Superior temporal gyrus (tissue), 1 donor: Measurements from ENCODE around the gene SLC17A7.
A peak's percentile ranks its signal among the peaks of the same experiment; 100 is the strongest.
"Not testable (repeated sequence)": the region's sequence is repeated elsewhere in the genome, so short reads cannot be mapped to it uniquely, and the experiment has no call there.

Experiments
- DNase-seq: peaks from one replicate; pipeline ENCODE4 v3.0.0-alpha.2; 2016; ENCODE audit errors: extremely low spot score

SLC17A7 gene

DNA sequence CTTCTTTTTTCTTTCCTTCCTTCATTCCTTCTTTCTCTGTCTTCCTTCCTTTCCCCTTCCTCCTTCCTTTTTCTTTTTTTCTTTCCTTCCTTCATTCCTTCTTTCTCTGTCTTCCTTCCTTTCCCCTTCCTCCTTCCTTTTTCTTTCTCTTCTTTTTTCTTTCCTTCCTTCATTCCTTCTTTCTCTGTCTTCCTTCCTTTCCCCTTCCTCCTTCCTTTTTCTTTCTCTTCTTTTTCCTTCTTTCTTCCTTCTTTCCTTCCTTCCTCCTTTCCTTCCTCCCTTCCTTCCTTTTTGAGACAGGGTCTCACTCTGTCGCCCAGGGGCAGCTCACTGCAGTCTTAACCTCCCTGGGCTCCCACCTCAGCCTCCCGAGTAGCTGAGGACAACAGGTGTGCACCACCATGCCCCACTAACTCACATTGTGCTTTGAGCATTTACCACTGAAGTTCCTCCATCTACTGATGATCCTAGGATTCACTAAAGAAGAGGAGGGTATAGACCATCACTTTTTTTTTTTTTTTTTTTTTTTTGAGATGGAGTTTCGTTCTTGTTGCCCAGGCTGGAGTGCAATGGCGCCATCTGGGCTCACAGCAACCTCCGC lies 2.9 kb upstream of the SLC17A7 start:
- DNase-seq = not testable (repeated sequence)

DNA sequence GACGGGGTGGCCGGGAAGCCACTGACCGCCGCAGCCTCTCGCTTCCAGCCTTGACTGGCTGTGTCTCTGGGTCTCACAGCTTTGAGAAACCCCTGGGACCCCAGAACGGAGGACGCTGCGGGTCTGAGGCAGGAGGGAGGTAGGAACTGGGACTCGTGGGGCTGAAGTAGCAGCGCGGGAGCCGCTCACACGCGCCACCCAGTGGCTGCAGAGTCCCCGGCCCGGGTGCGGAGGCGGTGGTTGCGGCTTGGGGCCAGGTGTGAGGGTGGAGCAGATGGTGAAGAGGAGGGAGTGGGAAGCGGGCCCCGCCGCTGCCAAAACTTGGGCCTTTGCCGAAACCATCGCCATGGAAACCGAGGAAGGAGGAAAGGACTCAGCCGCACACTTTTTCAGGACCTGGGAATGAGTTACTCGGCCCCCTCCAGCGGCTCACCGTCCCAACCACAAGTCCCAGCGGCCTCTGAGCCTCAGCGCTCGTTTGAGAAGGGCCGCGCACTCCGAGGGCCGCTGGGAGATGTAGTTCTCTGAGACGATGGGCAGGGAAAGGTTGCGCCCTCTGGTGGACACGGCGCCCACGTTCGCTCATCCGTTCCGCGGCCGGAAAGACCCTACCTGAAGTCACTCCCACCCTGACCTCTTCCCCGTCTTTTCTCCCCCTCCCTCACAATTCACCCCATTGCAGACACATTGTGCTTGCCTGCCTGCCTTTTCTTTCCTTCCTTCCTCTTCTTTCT lies 2.2 kb upstream of the SLC17A7 start:
- DNase-seq = peak; percentile 96

DNA sequence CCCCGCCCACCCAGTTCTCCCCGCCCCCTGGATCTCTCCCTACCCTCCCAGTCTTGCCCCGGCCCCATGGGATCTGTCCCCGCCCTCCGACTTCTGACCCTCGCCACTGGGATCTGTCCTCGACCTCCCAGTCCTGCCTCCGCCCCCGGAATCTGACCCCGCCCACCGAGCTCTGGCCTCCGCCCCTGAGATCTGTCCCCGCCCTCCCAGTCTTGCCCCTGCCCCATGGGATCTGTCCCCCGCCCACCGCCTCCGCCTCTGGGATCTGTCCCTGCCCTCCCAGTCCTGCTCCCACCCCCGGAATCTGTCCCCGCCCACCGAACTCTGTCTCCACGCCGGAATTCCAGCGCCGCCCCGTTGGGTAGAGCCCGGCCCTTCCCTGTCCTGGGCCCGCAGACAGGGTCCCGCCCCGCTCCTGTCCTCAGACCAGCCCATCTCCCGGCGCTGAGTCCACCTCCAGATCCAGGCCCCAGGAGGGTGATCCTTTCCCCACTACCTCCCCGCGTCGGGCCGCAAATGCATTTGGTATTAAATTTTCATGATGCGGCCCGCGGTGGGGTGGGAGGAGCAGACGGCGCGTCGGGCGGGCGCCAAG lies 1.5 kb upstream of the SLC17A7 start:
- no peak for DNase-seq

DNA sequence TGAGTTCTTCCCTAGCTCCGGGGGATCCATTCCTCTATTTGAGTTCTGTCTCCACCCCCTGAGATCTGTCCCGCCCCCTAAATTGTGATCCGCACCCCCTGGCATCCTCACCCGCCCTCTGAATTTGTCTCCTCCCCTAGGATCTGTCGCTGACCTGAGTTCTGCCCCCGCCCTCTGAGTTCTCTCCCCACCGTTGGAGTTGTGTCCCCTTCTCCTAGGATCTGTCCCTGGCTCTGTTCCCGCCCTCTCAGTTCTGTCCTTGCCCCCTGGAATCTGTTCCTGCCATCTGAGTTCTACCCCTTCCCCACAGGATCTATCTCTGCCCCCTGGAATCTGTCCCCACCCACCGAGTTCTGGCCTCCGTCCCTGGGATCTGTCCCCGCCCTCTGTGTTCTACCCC lies 1.0 kb upstream of the SLC17A7 start:
- DNase-seq = no peak

DNA sequence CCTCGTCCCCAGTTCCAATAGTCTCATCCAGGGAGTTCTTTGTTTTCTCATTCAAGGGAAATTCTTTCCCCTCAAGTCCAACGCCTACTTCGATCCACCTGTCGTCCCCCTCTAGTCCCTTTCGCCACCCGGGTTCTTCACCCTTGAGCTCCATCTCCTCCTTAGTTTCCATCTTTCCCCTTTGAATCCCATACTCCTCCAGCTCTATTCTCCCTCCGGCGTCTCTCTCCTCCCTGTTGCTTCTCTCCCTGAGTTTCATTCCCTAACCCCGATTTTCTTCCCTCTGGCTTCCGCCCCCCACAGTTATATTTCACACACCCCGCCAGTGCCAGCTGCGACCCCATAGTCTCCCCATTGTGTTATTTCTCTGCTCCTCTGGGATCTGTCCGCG lies 628 bp upstream of the SLC17A7 start:
- DNase-seq = no peak

DNA sequence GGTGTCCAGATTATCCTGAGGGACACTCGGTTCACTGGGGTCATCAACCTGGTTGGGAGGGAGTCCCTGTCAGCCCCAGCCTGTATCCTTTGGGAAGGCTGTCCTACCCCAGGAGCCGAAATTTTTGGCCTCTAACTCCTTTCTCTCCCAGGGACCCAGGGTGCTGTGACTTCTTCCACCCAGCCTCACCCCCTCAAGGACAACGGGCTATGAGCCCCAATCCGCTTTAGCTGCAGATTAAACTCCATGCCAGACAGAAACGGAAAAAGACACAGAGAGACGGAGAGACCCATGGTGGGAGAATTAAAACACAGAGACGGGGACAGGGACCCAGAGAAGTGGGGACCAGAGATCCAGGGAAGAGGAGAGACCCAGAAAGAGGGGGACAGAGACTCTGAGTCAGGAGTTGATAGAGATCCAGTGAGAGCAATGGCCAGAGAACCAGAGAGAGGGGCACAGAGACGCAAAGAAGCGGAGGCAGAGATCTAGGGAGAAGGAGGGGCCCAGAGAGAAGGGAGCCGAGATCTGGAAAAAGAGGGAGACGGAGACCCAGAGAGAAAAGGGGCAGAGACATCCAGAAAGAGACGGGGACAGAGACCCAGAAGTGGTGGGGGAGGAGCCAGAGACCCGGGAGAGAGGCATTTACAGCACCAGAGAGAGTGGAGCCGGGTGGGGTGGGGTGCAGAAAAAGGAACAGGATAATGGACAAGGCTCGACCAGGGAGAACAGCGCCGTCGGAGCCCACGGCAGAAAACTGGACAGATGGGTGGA lies 703 bp downstream of the SLC17A7 start:
- no peak for DNase-seq

DNA sequence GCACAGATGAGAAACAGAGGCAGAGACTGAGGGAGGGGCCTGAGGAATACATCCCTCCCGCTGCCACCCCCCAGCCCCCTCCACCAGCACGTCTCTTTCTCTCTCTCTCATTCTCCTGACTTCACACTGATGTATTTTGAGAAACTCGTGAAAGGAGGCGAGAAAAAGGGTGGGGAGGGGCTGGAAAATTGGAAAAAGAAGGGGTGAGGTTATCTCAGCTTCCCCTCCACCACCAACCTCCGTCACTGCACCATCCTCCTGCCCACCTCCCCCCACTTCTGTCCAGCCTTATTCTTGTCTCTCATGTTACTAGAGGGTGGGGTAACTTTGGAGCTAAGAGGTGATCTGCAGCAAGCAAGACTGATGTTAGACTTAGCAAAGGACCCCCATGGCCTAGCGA lies 1.5 kb downstream of the SLC17A7 start:
- DNase-seq = no peak

DNA sequence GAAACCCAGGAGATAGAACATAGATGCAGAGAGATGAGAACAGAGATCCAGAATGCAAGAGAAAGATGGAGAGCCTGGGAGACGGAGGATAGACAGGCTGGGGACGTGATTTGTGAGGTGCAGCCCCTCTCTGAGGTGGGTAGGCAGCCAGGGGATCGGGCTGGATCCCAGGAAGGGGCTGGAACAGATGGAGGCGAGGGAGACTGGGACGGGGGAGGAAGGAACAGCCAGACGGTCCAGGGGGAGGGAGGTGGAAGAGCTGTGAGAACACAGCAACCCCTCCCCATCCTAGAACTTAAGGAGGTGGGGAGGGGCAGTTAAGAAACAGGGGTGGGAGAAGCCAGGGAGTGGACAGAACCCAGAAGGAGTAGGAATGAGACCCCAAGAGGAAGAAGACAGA lies 3.1 kb downstream of the SLC17A7 start:
- DNase-seq = no peak

DNA sequence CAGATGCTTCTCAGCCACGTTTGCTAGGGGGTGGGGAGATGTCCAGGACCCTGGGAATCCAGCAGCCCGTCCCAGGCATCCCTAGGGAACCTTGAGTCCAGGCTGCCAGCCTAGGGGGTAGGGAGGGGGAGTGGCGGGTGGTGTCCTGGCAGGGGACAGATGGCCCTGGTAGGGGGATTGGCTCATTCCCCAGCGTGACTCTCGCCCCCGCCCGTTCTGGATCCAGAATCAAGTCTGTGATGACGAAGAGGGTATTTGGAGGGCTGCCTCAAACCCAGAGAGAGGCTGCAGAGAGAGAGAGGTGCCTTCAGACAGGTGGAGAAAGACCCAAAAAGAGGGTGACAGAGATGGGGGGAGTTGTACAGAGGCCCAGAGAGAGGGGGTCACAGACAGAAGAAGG lies 4.1 kb downstream of the SLC17A7 start:
- DNase-seq = no peak

DNA sequence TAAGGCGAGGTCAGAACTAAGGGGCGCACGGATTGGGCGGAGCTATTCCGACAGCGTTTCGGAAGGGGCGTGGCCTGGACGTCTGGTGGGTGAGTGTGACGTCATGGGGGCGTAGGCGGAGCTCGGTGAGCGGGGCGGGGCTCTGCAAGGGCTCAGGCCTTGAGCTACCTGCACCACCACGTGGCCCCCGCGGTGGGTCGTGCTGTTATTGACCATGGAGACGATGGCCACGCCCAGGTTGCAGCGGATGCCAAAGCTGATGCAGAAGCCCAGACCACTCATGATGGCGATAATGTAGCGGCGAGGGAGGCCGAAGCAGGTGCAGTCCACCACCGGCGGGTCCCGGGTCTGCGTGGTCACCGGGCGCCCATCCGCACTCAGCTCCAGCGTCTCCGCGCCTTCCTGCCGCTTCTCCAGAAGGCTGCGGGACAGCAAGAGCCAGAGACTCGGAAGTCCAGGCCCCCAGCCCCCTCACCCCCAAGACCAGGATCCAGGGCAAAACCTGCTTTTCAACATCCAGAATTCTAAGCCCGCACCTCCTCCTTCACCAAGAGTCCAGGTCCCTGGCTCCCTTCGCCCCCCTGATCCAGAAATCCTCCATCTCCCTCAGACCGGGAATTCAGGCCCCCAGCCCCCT lies 4.8 kb downstream of the SLC17A7 start:
- no peak for DNase-seq

DNA sequence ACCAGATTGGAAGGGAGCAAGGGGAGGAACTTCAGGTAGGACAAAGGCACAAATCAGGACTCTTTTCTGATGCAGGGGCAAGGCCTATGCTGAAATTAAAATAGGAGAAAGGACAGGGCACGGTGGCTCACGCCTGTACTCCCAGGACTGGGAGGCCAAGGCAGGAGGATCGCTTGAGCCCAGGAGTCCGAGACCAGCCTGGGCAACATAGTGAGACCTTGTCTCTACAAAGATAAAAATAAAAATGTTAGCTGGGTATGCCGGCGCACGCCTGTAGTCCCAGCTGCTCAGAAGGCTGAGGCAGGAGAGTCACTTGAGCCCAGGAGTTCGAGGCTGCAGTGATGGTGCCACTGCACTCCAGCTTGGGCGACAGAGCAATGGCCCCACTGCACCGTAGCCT lies 5.7 kb downstream of the SLC17A7 start:
- no peak for DNase-seq

DNA sequence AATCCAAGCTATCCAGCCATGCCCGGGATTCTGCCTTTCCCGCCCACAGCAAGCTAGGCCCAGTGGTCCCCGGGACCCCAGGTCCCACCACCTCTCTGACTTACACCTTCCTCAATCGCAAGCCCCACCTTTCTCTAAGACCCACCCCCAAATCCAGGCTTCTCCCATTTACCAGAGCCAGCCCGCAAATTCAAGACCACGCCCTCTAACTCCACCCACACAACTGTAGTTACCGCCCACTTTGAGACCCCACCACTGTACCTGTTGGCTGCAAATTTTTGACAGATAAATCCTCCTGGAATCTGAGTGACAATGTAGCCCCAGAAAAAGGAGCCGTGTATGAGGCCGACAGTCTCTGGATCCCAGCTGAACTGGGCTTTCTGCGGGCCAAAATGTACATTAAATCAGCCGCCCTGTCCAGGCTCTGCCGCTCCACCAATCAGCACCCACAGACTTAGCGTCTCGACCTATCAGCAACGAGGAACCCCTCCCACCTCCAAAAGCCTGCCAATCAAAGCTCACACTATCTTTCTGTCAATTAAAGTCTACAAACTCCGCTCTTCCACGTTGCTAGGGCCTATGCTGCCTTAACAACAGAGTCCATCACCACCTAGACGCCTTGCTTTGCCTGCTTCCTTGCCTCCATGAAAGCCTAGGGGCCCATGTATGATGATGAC lies 6.3 kb downstream of the SLC17A7 start:
- no peak for DNase-seq

DNA sequence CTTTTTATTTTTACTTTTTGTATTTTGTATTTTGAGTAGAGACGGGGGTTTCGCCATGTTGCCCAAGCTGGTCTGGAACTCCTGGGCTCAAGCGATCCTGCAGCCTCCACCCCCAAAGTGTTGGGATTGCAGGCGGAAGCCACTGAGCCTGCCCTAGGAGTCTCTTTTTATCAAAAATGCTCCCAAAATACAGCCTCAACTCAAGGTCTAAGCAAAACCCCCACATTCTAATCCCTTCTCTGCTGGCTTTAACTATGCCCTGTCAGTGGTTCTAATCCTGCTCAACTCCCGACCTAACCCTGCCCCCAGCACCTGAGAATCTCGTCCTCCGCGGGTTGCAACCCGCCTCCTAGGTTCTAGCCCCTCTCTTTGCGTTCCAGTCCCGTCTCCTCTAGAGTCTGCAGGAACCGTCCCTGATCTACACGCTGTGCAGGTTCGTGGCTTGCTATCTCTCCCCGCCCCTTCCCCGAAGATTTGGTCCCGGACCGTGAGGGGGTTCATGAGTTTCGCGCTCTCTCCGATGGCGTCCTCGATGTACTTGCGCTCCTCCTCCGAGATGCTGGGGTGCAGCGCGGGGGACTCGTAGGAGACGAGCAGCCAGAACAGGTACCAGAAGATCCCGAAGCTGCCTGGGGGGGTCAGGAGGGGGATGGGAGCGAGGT lies 8.0 kb downstream of the SLC17A7 start:
- DNase-seq = no peak

DNA sequence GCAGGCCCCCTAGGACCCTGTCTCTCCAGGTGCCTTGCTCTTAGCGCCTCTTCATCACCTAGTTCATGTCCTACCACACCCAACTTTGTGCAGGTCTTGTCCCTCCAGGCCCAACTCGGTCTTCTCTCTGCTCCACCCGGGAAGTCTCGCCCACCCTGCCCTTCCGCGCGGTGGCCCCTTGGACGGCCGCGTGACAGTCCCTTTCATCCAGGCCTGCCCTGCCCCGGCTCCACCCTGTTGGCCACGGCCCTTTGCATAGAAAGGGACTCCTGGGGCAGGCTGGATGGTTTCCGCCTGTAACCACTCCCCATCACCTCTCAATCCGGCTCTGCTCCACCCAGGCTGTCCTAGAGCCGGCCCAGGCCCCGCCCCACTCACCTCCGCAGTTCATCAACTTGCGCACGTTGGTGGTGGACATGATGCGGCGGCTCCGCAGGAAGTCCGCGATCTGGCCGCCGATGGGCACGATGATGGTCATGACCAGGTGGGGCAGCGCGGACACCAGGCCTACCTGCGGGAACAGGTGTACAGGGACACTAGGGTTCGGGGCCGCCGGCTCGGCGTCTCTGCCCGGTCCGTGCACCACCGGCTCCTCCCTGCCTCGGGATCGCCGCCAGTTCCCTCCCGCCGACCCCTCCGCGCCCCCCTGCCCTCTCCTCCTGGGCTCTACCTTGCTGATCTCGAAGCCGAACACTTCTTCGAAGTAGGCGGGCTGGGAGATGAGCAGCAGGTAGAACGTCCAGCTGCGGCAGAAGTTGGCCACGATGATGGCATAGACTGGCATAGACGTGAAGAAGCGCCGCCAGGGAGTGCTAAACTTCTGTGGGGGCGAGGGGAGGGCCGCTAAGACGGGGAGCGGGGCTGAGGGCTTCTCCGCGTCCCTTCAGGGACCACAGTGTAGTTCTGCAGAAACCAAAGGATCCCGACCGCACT lies 8.9 kb downstream of the SLC17A7 start:
- no peak for DNase-seq

DNA sequence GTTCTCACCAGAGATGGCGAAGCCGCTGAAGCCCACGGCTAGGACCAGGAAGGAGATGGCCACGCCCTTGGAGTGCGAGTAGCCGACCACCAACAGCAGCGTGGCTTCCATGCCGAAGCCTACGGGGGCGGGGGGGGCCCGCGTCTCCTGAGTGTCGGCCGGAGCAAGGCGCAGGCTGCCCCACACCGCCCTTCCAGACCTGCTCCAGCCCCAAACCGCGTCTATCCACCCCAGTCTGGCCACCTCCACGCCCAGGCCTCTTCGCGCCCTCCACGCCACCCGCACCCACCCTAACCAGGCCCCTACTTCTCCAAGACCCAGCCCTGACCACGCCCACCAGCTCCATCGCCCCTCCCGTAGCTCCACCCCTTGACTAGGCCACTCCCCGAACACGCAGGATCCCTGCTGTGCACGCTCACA lies 10.0 kb downstream of the SLC17A7 start:
- no peak for DNase-seq

DNA sequence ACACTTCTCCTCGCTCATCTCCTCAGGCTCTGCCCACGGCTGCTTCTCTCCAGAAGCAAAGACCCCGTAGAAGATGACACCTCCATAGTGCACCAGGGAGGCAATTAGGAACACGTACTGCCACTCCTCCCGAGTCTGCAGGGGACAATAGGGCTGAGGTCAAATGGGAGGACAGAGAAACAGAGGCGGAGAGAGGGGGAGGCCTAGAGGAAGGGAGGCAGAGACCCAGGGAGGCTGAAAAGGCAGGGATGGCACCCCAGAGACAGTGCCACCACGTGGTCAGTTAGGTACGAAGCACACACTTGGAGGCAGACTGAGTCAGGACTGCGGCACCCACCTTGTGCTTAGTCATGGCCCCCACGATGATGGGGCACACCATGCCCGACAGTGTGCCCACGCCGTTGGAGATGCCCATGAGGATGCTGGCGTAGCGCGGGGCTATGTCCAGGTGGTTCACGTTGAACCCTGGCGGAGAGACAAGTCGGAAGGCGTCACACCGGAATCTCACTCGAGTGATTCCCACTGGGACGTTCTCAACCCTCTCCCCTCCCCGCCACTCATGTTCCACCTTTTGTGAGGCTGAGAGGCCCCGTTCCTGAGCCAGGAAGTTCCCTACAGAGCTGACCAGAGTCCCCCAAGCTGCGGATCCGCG lies 10.5 kb downstream of the SLC17A7 start:
- no peak for DNase-seq

DNA sequence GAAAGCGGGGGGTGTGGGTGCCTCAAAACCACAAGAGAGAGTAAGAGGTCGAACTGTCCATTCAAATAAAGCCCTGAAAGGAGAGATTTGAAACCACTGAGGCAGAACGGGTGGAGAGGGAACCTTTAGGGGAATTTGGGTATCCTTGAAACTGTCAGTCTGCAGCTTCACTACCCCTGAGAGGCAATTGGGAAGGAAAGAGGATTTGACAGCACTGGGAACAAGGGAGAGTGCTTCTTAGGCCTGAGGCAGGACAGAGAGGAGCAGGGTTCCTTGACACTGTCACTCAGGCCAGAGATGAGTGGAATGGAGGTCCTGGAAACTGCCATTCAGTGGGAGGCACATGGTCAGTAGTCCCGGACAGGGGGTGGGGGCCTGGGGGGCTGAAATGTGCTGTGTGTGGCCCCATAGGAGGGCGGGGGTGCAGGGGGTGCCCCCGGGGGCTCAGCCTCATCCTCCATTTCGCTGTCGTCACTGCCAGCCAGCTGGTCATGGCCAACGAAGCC lies 11.1 kb downstream of the SLC17A7 start:
- no peak for DNase-seq

DNA sequence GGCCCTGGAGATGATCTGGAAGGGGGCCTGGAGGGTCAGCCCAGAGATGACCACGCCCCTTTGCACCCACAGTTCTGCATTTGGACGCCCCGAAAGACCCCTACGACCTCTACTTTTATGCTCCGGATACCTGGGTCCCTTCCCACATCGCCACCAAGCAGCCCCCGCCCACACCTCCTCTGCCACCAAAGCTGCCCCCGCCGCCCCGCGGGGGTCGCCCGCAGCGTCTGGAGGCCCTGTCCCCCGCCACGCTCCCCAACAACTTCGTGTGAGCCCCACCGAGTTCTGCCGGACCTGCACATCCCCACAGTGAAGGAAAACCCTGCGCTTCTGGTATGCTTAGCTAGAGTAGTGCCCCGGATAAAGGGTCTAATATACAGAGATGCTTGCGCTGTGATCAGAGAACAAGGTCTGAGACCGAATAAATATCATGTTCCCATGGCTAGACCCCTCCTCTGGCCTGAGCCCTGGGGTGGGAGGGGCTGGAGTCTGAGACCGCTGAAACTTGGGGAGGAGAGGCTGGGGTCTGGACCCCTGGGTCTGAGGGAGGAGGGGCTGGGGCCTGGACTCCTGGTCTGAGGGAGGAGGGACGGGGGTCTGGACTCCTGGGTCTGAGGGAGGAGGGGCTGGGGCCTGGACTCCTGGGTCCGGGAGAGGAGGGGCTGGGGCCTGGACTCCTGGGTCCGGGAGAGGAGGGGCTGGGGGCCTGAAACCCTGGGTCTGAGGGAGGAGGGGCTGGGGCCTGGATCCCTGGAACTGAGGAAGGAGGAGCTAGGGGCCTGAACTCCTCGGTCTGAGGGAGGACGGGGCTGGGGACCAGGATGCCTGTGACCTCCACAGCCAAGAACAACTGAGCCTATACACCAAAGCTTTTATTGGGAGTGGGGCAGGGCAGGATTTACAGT lies 12.5 kb downstream of the SLC17A7 start:
- DNase-seq = no peak
